Lower lobe of right lung (tissue), 2 donors: ENCODE data around the gene SSH2. TPM values are rescaled to one million over a fixed set of nuclear protein-coding genes. Genes with fewer than 3 reads are reported as not detected.

Source experiments
- ATAC-seq, 2 donors: fragments of 200-7000 bp; cut with Tn5 transposase; one replicate each; pipeline ENCODE4 v1.9.1; 2020 to 2022; ENCODE audit warnings: mild to moderate bottlenecking in 2 of 2, moderate library complexity in 2 of 2
- DNase-seq: peaks from one replicate; pipeline ENCODE4 v3.0.0-alpha.2; 2020
- H3K27ac ChIP-seq: fragments of 200-600 bp; one replicate; pipeline ENCODE4 v1.8.0; 2022
- H3K27me3 ChIP-seq: fragments of 200-600 bp; one replicate; pipeline ENCODE4 v1.8.0; 2022; ENCODE audit warnings: low read depth
- H3K36me3 ChIP-seq: fragments of 200-600 bp; one replicate; pipeline ENCODE4 v1.8.0; 2022; ENCODE audit warnings: mild to moderate bottlenecking
- H3K4me1 ChIP-seq: fragments of 200-600 bp; one replicate; pipeline ENCODE4 v1.8.0; 2022
- H3K4me3 ChIP-seq: fragments of 200-600 bp; one replicate; pipeline ENCODE4 v1.8.0; 2022; ENCODE audit warnings: mild to moderate bottlenecking
- H3K9me3 ChIP-seq: fragments of 200-600 bp; one replicate; pipeline ENCODE4 v1.8.0; 2022
- CTCF ChIP-seq: fragments of 200-600 bp; IDR thresholded peaks from one replicate; pipeline ENCODE4 v1.8.0; 2022; ENCODE audit warnings: antibody characterized with exemption, mild to moderate bottlenecking
- intact Hi-C: fragments of 100-400 bp; cut with DNase I; formaldehyde crosslinking; loops from one replicate; pipeline ENCODE4 v1.11.0; 2022
- total RNA-seq: library from RNA; stranded (reverse); fragmentation: NEBNext Ultra II Directional; extraction: Animal tissue kit (Norgen Biotek cat#: 25700); gene quantifications from one replicate; pipeline ENCODE4 v1.2.1, GENCODE V29; 2021
- donor health status: DM: no; HTN: yes; CAD: no; lungs with severe emphysema.

Gene SSH2
- total RNA-seq, 1 donor from 2014 or later: 105 TPM

DNA sequence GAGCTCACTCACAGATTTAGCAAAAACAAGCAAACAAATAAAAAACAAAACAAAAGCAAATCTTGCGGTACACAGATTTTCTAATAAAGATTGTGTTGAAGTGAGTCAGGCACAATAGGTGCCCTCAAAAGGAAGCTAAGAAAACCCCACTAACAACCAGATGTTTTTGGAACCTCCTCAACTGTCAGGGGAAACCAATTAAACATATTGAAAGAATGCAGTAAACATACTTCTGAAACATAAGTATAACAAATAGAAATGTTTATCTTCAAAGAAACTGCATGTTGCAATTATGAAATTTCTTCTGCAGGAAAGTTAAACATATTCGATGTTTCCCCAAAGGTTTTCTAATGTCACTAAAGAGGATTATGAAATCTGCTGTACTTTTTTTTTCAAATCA is 196.9 kb downstream of the SSH2 start:
- DNase-seq (no peak), ATAC-seq (no peak)
- peaks cover 21% of the 10 kb centered on the region for H3K4me1 ChIP-seq
- no peaks in the 10 kb centered on the region for H3K9me3 ChIP-seq
- intact Hi-C loops: no loop called here
- no peak overlapping the region for H3K4me3 ChIP-seq
- H3K27me3 ChIP-seq: no peaks in the 10 kb centered on the region
- no peak for TF ChIP-seq CTCF
- H3K27ac ChIP-seq: no peak overlapping the region
- peaks cover 9% of the 10 kb centered on the region for H3K36me3 ChIP-seq

DNA sequence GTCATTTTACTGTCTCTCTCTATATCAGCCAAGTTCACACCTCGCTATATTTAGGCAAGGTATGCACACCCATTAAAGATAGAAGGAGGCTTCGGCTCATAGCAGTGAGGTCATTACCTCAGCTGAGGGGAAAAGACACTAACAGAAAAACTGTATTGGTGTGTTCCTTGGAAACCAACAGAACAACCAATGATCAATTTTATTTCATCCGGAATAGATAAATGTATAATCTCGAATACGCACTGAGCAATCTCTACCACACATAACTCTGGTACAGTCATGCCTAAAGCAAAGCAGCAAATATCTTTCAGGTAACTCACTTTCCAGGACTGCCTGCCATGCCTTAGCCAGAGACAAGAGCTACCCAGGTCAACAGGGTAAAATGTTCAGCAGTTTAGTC is 197.4 kb downstream of the SSH2 start:
- TF ChIP-seq CTCF: no peak
- no peaks in the 10 kb centered on the region for H3K27me3 ChIP-seq
- H3K27ac ChIP-seq: no peak overlapping the region
- intact Hi-C loops: no loop called here
- no peak overlapping the region for H3K4me3 ChIP-seq
- peaks cover 27% of the 10 kb centered on the region for H3K4me1 ChIP-seq
- peaks cover 9% of the 10 kb centered on the region for H3K36me3 ChIP-seq
- H3K9me3 ChIP-seq: no peaks in the 10 kb centered on the region
- no peak for DNase-seq
- ATAC-seq: no peak

GRCh38 chr17:29732209-29732608 is 197.8 kb downstream of the SSH2 start:
- DNase-seq: no peak
- ATAC-seq: no peak
- peaks cover 9% of the 10 kb centered on the region for H3K36me3 ChIP-seq
- peaks cover 31% of the 10 kb centered on the region for H3K4me1 ChIP-seq
- no peaks in the 10 kb centered on the region for H3K27me3 ChIP-seq
- H3K9me3 ChIP-seq: no peaks in the 10 kb centered on the region
- no peak overlapping the region for H3K4me3 ChIP-seq
- H3K27ac ChIP-seq: no peak overlapping the region
- TF ChIP-seq CTCF: no peak
- intact Hi-C loops: no loop called here

GRCh38 chr17:29731589-29731929 is 198.5 kb downstream of the SSH2 start:
- ATAC-seq: no peak
- intact Hi-C loops: no loop called here
- H3K27me3 ChIP-seq: no peaks in the 10 kb centered on the region
- no peak overlapping the region for H3K27ac ChIP-seq
- DNase-seq: no peak
- H3K36me3 ChIP-seq: peaks cover 9% of the 10 kb centered on the region
- H3K9me3 ChIP-seq: no peaks in the 10 kb centered on the region
- H3K4me3 ChIP-seq: no peak overlapping the region
- peaks cover 37% of the 10 kb centered on the region for H3K4me1 ChIP-seq
- TF ChIP-seq CTCF: no peak

DNA sequence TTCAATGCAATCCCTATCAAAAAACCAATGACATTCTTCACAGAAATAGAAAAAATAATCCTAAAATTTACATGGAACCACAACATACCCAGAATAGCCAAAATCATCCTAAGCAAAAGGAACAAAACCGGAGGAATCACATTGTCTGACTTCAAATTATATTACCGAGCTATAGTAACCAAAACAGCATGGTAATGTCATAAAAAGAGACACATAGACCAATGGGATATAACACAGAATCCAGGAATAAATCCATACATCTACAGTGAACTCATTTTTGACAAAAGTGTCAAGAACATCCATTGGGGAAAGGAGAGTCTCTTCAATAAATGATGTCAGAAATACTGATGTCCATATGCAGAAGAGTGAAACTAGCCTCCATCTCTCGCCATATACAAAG is 201.5 kb downstream of the SSH2 start:
- ATAC-seq: no peak
- intact Hi-C loops: no loop called here
- peaks cover 45% of the 10 kb centered on the region for H3K4me1 ChIP-seq

More for the DNA sequence above, 201.5 kb downstream of the SSH2 start:
- H3K27me3 ChIP-seq: no peaks in the 10 kb centered on the region
- H3K9me3 ChIP-seq: no peaks in the 10 kb centered on the region
- H3K4me3 ChIP-seq: no peak overlapping the region
- no peak for TF ChIP-seq CTCF
- no peaks in the 10 kb centered on the region for H3K36me3 ChIP-seq
- no peak for DNase-seq
- no peak overlapping the region for H3K27ac ChIP-seq
